ENCODE measurements around the gene KRI1.

KRI1 gene

GRCh38 chr19:10513223-10513622, 52.6 kb downstream of the KRI1 start:
- Histone ChIP-seq H3K27ac (ENCODE audit: low read length) (no peak overlapping the region), H3K27me3 (ENCODE audit: control insufficient read depth, insufficient read depth, low read length) (peaks cover 56% of the 10 kb centered on the region), H3K9ac (ENCODE audit: low read length) (no peak overlapping the region), H3K36me3 (ENCODE audit: control insufficient read depth, low read depth, low read length) (no peaks in the 10 kb centered on the region), H3K4me1 (ENCODE audit: control insufficient read depth, low read depth, low read length) (peaks cover 11% of the 10 kb centered on the region), H3K9me3 (ENCODE audit: control insufficient read depth, low read depth, low read length) (no peaks in the 10 kb centered on the region), H3K4me3 (ENCODE audit: low read length) (no peak overlapping the region)

GRCh38 chr19:10510301-10510802, 55.5 kb downstream of the KRI1 start:
- no peak overlapping the region for H3K27ac ChIP-seq (ENCODE audit: low read length)
- no peak overlapping the region for H3K4me3 ChIP-seq (ENCODE audit: low read length)
- peaks cover 29% of the 10 kb centered on the region for H3K27me3 ChIP-seq (ENCODE audit: control insufficient read depth, insufficient read depth, low read length)
- no peaks in the 10 kb centered on the region for H3K36me3 ChIP-seq (ENCODE audit: control insufficient read depth, low read depth, low read length)
- H3K4me1 ChIP-seq (ENCODE audit: control insufficient read depth, low read depth, low read length), result peaks cover 3% of the 10 kb centered on the region
- H3K9me3 ChIP-seq (ENCODE audit: control insufficient read depth, low read depth, low read length), result no peaks in the 10 kb centered on the region
- H3K9ac ChIP-seq (ENCODE audit: low read length), result no peak overlapping the region

- no peak overlapping the region for H3K4me3 ChIP-seq (ENCODE audit: low read length)
- H3K36me3 ChIP-seq (ENCODE audit: control insufficient read depth, low read depth, low read length), result no peaks in the 10 kb centered on the region
- peaks cover 3% of the 10 kb centered on the region for H3K4me1 ChIP-seq (ENCODE audit: control insufficient read depth, low read depth, low read length)
- H3K27me3 ChIP-seq (ENCODE audit: control insufficient read depth, insufficient read depth, low read length), result peaks cover 13% of the 10 kb centered on the region
- H3K9me3 ChIP-seq (ENCODE audit: control insufficient read depth, low read depth, low read length), result no peaks in the 10 kb centered on the region
- no peak overlapping the region for H3K9ac ChIP-seq (ENCODE audit: low read length)
- H3K27ac ChIP-seq (ENCODE audit: low read length), result no peak overlapping the region
Observed at GRCh38 chr19:10508707-10509106, 57.1 kb downstream of the KRI1 start.

GRCh38 chr19:10508036-10508435, 57.8 kb downstream of the KRI1 start:
- no peak overlapping the region for H3K9ac ChIP-seq (ENCODE audit: low read length)
- H3K27ac ChIP-seq (ENCODE audit: low read length), result no peak overlapping the region
- H3K36me3 ChIP-seq (ENCODE audit: control insufficient read depth, low read depth, low read length), result no peaks in the 10 kb centered on the region
- peaks cover 9% of the 10 kb centered on the region for H3K27me3 ChIP-seq (ENCODE audit: control insufficient read depth, insufficient read depth, low read length)
- no peak overlapping the region for H3K4me3 ChIP-seq (ENCODE audit: low read length)
- peaks cover 3% of the 10 kb centered on the region for H3K4me1 ChIP-seq (ENCODE audit: control insufficient read depth, low read depth, low read length)
- H3K9me3 ChIP-seq (ENCODE audit: control insufficient read depth, low read depth, low read length), result no peaks in the 10 kb centered on the region

- no peaks in the 10 kb centered on the region for H3K36me3 ChIP-seq (ENCODE audit: control insufficient read depth, low read depth, low read length)
- H3K9ac ChIP-seq (ENCODE audit: low read length), result no peak overlapping the region
- H3K27ac ChIP-seq (ENCODE audit: low read length), result no peak overlapping the region
- H3K9me3 ChIP-seq (ENCODE audit: control insufficient read depth, low read depth, low read length), result no peaks in the 10 kb centered on the region
- H3K4me3 ChIP-seq (ENCODE audit: low read length), result no peak overlapping the region
- peaks cover 12% of the 10 kb centered on the region for H3K4me1 ChIP-seq (ENCODE audit: control insufficient read depth, low read depth, low read length)
- H3K27me3 ChIP-seq (ENCODE audit: control insufficient read depth, insufficient read depth, low read length), result peaks cover 4% of the 10 kb centered on the region
Observed at GRCh38 chr19:10505583-10506229, 60.1 kb downstream of the KRI1 start.

Measured in iPS-18a (cell line).